Measurements from ENCODE around the gene AHDC1. TPM values are rescaled to one million over a fixed set of nuclear protein-coding genes. Genes with fewer than 3 reads are reported as not detected.
A peak's percentile ranks its signal among the peaks of the same experiment; 100 is the strongest.

AHDC1 gene
- total and polyA plus RNA-seq, 2 donors (not counting 3 experiments of a cell fraction or from before 2014, with no cell fraction given), result 7.0 to 32.1 TPM

- no peak overlapping the region for H3K4me3 ChIP-seq (replicated peaks in 1 of 3; ENCODE audit: insufficient read depth in 1 of 3, low read depth in 1 of 3, low read length in 3 of 3)
- no peaks in the 10 kb centered on the region for H3K79me2 ChIP-seq (ENCODE audit: control insufficient read depth, insufficient read depth, low read length)
- DNase-seq (ENCODE audit: low read depth, low spot score) (no peak), FAIRE-seq (no peak)
- no peak overlapping the region for H3K4me2 ChIP-seq (ENCODE audit: insufficient read depth, low read length)
- no peaks in the 10 kb centered on the region for H4K20me1 ChIP-seq (replicated peaks; ENCODE audit: control insufficient read depth, extremely low read depth, insufficient read depth, low read length)
- dilution Hi-C loops (cut with MboI; ENCODE audit: extremely low pct_ligation_motif_present, low sequenced_read_pairs) (no loop called here), intact Hi-C loops (cut with micrococcal nuclease) (no loop called here)
- no peaks in the 10 kb centered on the region for H3K4me1 ChIP-seq (ENCODE audit: control insufficient read depth, extremely low read depth, insufficient read depth, low read length)
- POLR2A ChIA-PET, result no interaction called here
- no peak overlapping the region for H3K27ac ChIP-seq (ENCODE audit: insufficient read depth, low read depth, low read length)
- BruUV-seq (replicated peaks), result TSS peak; percentile 1
- H3K9ac ChIP-seq (replicated peaks; ENCODE audit: extremely low read depth, insufficient read depth, low read length), result no peak overlapping the region
- no peak for TF ChIP-seq POLR2A (IDR thresholded peaks at IDR 0.05; ENCODE audit: low read depth, low read length)
- TF ChIP-seq MYC (IDR thresholded peaks at IDR 0.05; ENCODE audit: low read depth, low read length), result no peak
- TF ChIP-seq EZH2 (IDR thresholded peaks at IDR 0.05; ENCODE audit: borderline replicate concordance, low read depth, low read length, severe bottlenecking), result no peak
- TF ChIP-seq POLR2AphosphoS5 (IDR thresholded peaks at IDR 0.05; ENCODE audit: insufficient read depth, low read depth, low read length), result no peak
- no peak for TF ChIP-seq CTCF (IDR thresholded peaks at IDR 0.05; ENCODE audit: extremely low read depth in 1 of 2, insufficient read depth in 1 of 2, low read depth in 1 of 2, low read length in 2 of 2)
- no peak for TF ChIP-seq MAX (IDR thresholded peaks at IDR 0.05; ENCODE audit: insufficient read depth, insufficient read length)
- TF ChIP-seq FOS (IDR thresholded peaks at IDR 0.05; ENCODE audit: borderline replicate concordance, insufficient read depth, low read length), result no peak
- no peak for TF ChIP-seq GATA2 (IDR thresholded peaks at IDR 0.05; ENCODE audit: insufficient read depth, insufficient read length, low read depth, low read length)
- no peak for TF ChIP-seq JUN (IDR thresholded peaks at IDR 0.05; ENCODE audit: borderline replicate concordance, insufficient read depth, insufficient read length, low read depth)
- H3K27me3 ChIP-seq (ENCODE audit: control insufficient read depth in 2 of 2, insufficient read depth in 2 of 2, low read length in 2 of 2), result no peaks in the 10 kb centered on the region
- H3K36me3 ChIP-seq (ENCODE audit: control insufficient read depth in 2 of 2, extremely low read depth in 1 of 2, insufficient read depth in 2 of 2, low read length in 2 of 2), result peaks cover 5 to 50% of the 10 kb centered on the region in 2 experiments
- no peaks in the 10 kb centered on the region for H3K9me1 ChIP-seq (replicated peaks; ENCODE audit: control insufficient read depth, extremely low read depth, insufficient read depth, low read length)
- no peak overlapping the region for H2AFZ ChIP-seq (ENCODE audit: low read depth, low read length)
- no peaks in the 10 kb centered on the region for H3K9me3 ChIP-seq (replicated peaks; ENCODE audit: control insufficient read depth, insufficient read depth, low read length)
- CTCF ChIA-PET, result interaction anchor here (11.5 kb wide), 1 partner anchor 53 kb away, joined by 455 read pairs; the partner anchor contains the start of gene AHDC1
Observed at GRCh38 chr1:27550510-27551169, 53.3 kb downstream of the AHDC1 start.
